ENCODE results near the gene IMMT.

DNA sequence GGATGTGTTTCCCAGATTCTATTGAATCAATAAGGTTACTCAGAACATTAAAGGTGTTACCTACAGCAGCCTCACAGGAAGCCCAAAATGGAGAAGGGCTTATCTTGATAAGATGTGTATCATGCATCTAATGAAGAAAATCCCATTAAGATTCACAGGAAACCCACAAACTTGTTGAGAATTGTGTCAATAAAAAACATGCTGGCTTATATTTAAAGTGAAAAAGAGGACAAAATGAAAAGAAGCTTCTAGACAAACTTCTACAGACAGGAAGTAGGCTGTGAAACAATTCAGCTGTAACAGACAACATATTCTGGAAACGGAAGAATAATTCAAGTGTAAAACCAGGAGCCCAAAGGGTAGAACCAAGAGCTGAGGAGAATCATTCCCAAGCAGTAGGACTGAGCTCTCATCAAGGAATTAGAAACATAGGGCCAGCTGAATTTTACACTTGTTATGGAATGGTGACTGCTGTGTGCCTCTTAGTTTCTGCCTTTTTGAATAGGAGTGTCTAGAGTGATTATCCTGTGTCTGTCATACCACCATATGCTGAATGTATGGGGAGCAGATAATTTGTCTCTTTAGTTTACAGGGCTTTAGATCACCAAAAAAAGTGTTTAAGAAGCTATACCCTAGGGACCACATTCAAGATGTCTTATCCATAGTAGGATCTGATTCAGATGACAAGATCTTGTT, 9.6 kb downstream of the IMMT start:
- TF ChIP-seq, protein P1, sequence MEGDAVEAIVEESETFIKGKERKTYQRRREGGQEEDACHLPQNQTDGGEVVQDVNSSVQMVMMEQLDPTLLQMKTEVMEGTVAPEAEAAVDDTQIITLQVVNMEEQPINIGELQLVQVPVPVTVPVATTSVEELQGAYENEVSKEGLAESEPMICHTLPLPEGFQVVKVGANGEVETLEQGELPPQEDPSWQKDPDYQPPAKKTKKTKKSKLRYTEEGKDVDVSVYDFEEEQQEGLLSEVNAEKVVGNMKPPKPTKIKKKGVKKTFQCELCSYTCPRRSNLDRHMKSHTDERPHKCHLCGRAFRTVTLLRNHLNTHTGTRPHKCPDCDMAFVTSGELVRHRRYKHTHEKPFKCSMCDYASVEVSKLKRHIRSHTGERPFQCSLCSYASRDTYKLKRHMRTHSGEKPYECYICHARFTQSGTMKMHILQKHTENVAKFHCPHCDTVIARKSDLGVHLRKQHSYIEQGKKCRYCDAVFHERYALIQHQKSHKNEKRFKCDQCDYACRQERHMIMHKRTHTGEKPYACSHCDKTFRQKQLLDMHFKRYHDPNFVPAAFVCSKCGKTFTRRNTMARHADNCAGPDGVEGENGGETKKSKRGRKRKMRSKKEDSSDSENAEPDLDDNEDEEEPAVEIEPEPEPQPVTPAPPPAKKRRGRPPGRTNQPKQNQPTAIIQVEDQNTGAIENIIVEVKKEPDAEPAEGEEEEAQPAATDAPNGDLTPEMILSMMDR (IDR thresholded peaks at IDR 0.05; ENCODE audit: insufficient read depth, low read depth, low read length) = no peak
- TF ChIP-seq EZH2 (IDR thresholded peaks at IDR 0.05; ENCODE audit: insufficient read depth, low read length) = no peak

Data from astrocyte (in vitro differentiated cells and primary cell).